G401 (cell line): ENCODE data around the gene ZDBF2. TPM values are rescaled to one million over a fixed set of nuclear protein-coding genes. Genes with fewer than 3 reads are reported as not detected.
"Not testable (repeated sequence)": the region's sequence is repeated elsewhere in the genome, so short reads cannot be mapped to it uniquely, and the experiment has no call there.

ENCODE experiments used
- DNase-seq: peaks from one replicate; pipeline ENCODE4 v3.0.0-alpha.2; 2015; ENCODE audit warnings: low spot score
- in situ Hi-C: cut with HindIII; loops from 2 replicates; pipeline ENCODE4 v1.10.0; 2016; ENCODE audit warnings: low sequenced_read_pairs, mixed read lengths
- total RNA-seq: library from RNA; depleted of rRNA; stranded (reverse); fragments of >200 nt; shearing (Covaris generic); gene quantifications from 2 replicates; pipeline ENCODE4 v1.2.3, GENCODE V29; 2014

Gene ZDBF2
- total RNA-seq, 1 experiment from 2014 or later = 6.9 TPM

GRCh38 chr2:206305523-206306245, 31.2 kb downstream of the ZDBF2 start:
- in situ Hi-C loops = no loop called here
- no peak for DNase-seq

- in situ Hi-C loops = no loop called here
- no peak for DNase-seq
Observed at GRCh38 chr2:206311026-206311425, 36.6 kb downstream of the ZDBF2 start.

- in situ Hi-C loops = no loop called here
- peak; percentile 79 for DNase-seq
Observed at GRCh38 chr2:206316141-206316540, 41.7 kb downstream of the ZDBF2 start.

GRCh38 chr2:206323033-206323432, 48.6 kb downstream of the ZDBF2 start:
- DNase-seq = no peak
- in situ Hi-C loops = no loop called here

- no peak for DNase-seq
- in situ Hi-C loops = no loop called here
Observed at GRCh38 chr2:206323486-206323885, 49.0 kb downstream of the ZDBF2 start.

GRCh38 chr2:206324869-206325268, 50.4 kb downstream of the ZDBF2 start:
- DNase-seq = no peak
- in situ Hi-C loops = no loop called here

- DNase-seq = no peak
- in situ Hi-C loops = no loop called here
Observed at GRCh38 chr2:206328974-206329373, 54.5 kb downstream of the ZDBF2 start.

- in situ Hi-C loops = no loop called here
- DNase-seq = no peak
Observed at GRCh38 chr2:206336861-206337260, 62.4 kb downstream of the ZDBF2 start.

- in situ Hi-C loops = no loop called here
- no peak for DNase-seq
Observed at GRCh38 chr2:206337956-206338355, 63.5 kb downstream of the ZDBF2 start.

- in situ Hi-C loops = no loop called here
- DNase-seq = no peak
Observed at GRCh38 chr2:206341396-206341795, 66.9 kb downstream of the ZDBF2 start.

- no peak for DNase-seq
- in situ Hi-C loops = no loop called here
Observed at GRCh38 chr2:206343144-206343543, 68.7 kb downstream of the ZDBF2 start.

GRCh38 chr2:206343816-206344215, 69.4 kb downstream of the ZDBF2 start:
- in situ Hi-C loops = no loop called here
- DNase-seq = no peak

GRCh38 chr2:206345606-206346005, 71.1 kb downstream of the ZDBF2 start:
- in situ Hi-C loops = no loop called here
- DNase-seq = no peak

- in situ Hi-C loops = no loop called here
Observed at GRCh38 chr2:206349375-206349774, 74.9 kb downstream of the ZDBF2 start.

GRCh38 chr2:206352571-206352970, 78.1 kb downstream of the ZDBF2 start:
- DNase-seq = no peak
- in situ Hi-C loops = no loop called here

More at GRCh38 chr2:206349375-206349774, 74.9 kb downstream of the ZDBF2 start:
- DNase-seq = no peak

GRCh38 chr2:206353685-206354084, 79.2 kb downstream of the ZDBF2 start:
- no peak for DNase-seq
- in situ Hi-C loops = no loop called here

GRCh38 chr2:206354129-206354528, 79.7 kb downstream of the ZDBF2 start:
- no peak for DNase-seq
- in situ Hi-C loops = no loop called here

GRCh38 chr2:206356840-206357239, 82.4 kb downstream of the ZDBF2 start:
- in situ Hi-C loops, DNase-seq: not testable (repeated sequence)

- DNase-seq, in situ Hi-C loops: not testable (repeated sequence)
Observed at GRCh38 chr2:206360840-206361239, 86.4 kb downstream of the ZDBF2 start.

GRCh38 chr2:206361407-206362045, 87.1 kb downstream of the ZDBF2 start:
- no peak for DNase-seq
- in situ Hi-C loops = no loop called here
